Gastroesophageal sphincter (tissue), 3 donors: Measurements from ENCODE around the gene DUSP3.

ENCODE experiments used
- EP300 ChIP-seq: sonication (generic); formaldehyde crosslinking; IDR thresholded peaks from one replicate; pipeline ENCODE4 v1.6.1; 2017; ENCODE audit warnings: antibody characterized with exemption, mild to moderate bottlenecking
- TF ChIP-seq, protein P1 (sequence below), 4 experiments: fragments of 200-600 bp in 2 of 4; fragments of 450-650 bp in 2 of 4; sonication (generic) in 1 of 4; IDR thresholded peaks; one replicate each; pipeline ENCODE4 v1.5.1; 2017 to 2019; ENCODE audit warnings: antibody characterized with exemption in 4 of 4, mild to moderate bottlenecking in 2 of 4, moderate library complexity in 2 of 4

DNA sequence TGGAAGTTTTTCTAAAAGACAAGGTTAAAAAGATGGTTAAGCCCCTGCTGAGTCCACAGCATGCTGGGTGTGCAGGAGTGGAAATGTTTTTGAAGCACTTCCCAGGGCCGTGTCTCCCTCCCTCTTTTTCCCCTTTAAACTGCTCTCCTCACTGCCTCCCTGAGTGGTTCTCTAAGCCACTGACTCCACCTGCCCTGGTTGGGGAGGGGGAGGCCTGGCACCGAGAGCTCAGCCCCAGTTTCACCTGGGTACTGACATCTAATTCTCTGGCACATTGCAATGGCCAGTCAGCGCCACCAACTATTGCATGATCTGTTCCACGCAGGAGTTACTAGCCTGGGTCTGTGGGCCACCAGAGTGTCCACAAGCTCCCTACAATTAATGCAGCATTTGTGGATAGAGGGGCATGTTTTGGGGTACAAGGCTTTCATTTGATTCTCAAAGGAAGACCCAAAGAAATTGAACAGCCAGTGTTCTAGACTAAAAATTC is 31.5 kb upstream of the DUSP3 start:
- TF ChIP-seq, protein P1, sequence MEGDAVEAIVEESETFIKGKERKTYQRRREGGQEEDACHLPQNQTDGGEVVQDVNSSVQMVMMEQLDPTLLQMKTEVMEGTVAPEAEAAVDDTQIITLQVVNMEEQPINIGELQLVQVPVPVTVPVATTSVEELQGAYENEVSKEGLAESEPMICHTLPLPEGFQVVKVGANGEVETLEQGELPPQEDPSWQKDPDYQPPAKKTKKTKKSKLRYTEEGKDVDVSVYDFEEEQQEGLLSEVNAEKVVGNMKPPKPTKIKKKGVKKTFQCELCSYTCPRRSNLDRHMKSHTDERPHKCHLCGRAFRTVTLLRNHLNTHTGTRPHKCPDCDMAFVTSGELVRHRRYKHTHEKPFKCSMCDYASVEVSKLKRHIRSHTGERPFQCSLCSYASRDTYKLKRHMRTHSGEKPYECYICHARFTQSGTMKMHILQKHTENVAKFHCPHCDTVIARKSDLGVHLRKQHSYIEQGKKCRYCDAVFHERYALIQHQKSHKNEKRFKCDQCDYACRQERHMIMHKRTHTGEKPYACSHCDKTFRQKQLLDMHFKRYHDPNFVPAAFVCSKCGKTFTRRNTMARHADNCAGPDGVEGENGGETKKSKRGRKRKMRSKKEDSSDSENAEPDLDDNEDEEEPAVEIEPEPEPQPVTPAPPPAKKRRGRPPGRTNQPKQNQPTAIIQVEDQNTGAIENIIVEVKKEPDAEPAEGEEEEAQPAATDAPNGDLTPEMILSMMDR (IDR thresholded peaks at IDR 0.05), result no peak
- TF ChIP-seq EP300, result no peak
